ENCODE measurements around the gene CDIPT.

DNA sequence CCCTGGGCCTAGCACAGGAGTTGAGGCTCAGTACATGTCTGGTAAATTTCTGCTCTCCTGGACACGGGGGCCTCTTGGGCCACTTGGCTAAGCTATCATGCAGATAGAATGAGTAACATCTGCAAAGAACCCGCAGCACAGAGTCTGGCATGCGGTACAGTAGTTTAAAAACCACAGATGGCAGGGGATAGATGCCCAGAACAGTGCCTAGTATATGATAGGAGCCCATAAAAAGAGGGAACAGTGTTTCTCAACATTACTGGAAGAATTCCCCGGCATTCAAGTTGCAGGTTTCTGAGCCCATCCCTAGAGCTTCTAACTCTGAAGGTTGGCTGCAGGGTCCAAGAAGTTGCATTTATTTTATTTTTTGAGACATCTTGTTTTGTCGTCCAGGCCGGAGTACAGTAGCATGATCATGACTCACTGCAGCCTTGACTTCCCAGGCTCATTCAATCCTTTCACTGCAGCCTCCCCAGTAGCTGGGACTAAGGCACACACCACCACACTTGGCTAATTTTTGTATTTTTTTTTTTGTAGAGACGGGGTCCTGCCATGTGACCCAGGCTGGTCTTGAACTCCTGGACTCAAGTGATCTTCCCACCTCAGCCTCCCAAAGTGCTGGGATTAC is 5.8 kb downstream of the CDIPT start:
- TF ChIP-seq CEBPB (IDR thresholded peaks at IDR 0.05) = no peak
- no peak for TF ChIP-seq MAX (IDR thresholded peaks at IDR 0.05)
- TF ChIP-seq CREB1 (IDR thresholded peaks at IDR 0.05; ENCODE audit: low read depth) = no peak

Measured in Ishikawa (cell line).